ENCODE measurements around the gene FAM131A.

Gene FAM131A

GRCh38 chr3:184354121-184354728 is 16.8 kb downstream of the FAM131A start:
- ChIA-PET POLR2A (no interaction called here), CTCF (interaction anchor here (0.9 to 3.9 kb wide), 22 partner anchors 8 to 198 kb away, joined by 3 to 29 read pairs (median 4); partner anchors contain the start of gene FAM131A)
- no peaks in the 10 kb centered on the region for H3K9me3 ChIP-seq (ENCODE audit: control extremely low read depth in 1 of 5, control insufficient read depth in 4 of 5, insufficient read depth in 2 of 5, low read depth in 1 of 5, low read length in 4 of 5)
- no peaks in the 10 kb centered on the region for H3K27me3 ChIP-seq (replicated peaks in 2 of 5; ENCODE audit: control insufficient read depth in 4 of 5, insufficient read depth in 5 of 5, low read length in 4 of 5)
- peak in 2 of 3 donors; percentile 56 to 64 for DNase-seq
- no peaks in the 10 kb centered on the region for H3K4me1 ChIP-seq (ENCODE audit: control extremely low read depth in 1 of 4, control insufficient read depth in 4 of 4, insufficient read depth in 4 of 4, low read length in 3 of 4)
- peaks cover 0 to 12% (median 2%) of the 10 kb centered on the region in 4 experiments for H3K36me3 ChIP-seq (ENCODE audit: control insufficient read depth in 4 of 4, insufficient read depth in 4 of 4, low read length in 3 of 4)
- WGBS (ENCODE audit: insufficient coverage) = 71% methylated on average over 11 of the region's 18 CpGs
- H3K27ac ChIP-seq (ENCODE audit: insufficient read depth in 1 of 2, low read depth in 1 of 2, low read length in 2 of 2, poor library complexity in 1 of 2, severe bottlenecking in 2 of 2) = no peak overlapping the region
- no peak overlapping the region for H3K4me3 ChIP-seq (ENCODE audit: control insufficient read depth in 1 of 7, extremely low read depth in 1 of 7, insufficient read depth in 4 of 7, low read depth in 2 of 7, low read length in 6 of 7)

DNA sequence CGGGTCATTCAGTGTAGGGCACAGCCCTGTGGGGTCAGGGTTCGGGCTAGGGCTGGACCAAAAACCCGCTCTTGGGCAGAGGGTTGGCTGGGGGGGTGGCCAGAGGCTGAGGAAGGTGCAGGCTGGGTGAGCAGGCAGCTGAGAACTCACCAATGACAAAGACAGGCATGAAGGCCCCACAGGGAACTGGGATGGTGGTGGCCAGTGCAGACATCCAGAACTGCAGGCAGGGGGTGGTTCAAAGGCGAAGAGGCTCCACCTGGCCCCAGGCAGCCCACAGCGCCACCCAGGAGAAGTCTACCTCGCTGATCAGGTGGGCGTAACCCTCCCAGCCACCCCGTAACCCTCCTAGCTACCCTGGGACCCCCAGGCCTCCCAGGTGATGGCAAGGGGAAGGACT is 17.4 kb downstream of the FAM131A start:
- POLR2A ChIA-PET = no interaction called here
- WGBS (ENCODE audit: insufficient coverage) = 81% methylated on average over 8 of the region's 8 CpGs

GRCh38 chr3:184355261-184356040 is 18.1 kb downstream of the FAM131A start:
- peaks cover 0 to 3% (median 0%) of the 10 kb centered on the region in 5 experiments for H3K27me3 ChIP-seq (replicated peaks in 2 of 5; ENCODE audit: control insufficient read depth in 4 of 5, insufficient read depth in 5 of 5, low read length in 4 of 5)
- POLR2A ChIA-PET = no interaction called here
- DNase-seq = no peak
- H3K4me3 ChIP-seq (ENCODE audit: control insufficient read depth in 1 of 7, extremely low read depth in 1 of 7, insufficient read depth in 4 of 7, low read depth in 2 of 7, low read length in 6 of 7) = no peak overlapping the region
- peaks cover 0 to 12% (median 2%) of the 10 kb centered on the region in 4 experiments for H3K36me3 ChIP-seq (ENCODE audit: control insufficient read depth in 4 of 4, insufficient read depth in 4 of 4, low read length in 3 of 4)
- H3K9me3 ChIP-seq (ENCODE audit: control extremely low read depth in 1 of 5, control insufficient read depth in 4 of 5, insufficient read depth in 2 of 5, low read depth in 1 of 5, low read length in 4 of 5) = no peaks in the 10 kb centered on the region
- 96% methylated on average over 17 of the region's 18 CpGs for WGBS (ENCODE audit: insufficient coverage)
- H3K27ac ChIP-seq (ENCODE audit: insufficient read depth in 1 of 2, low read depth in 1 of 2, low read length in 2 of 2, poor library complexity in 1 of 2, severe bottlenecking in 2 of 2) = no peak overlapping the region
- H3K4me1 ChIP-seq (ENCODE audit: control extremely low read depth in 1 of 4, control insufficient read depth in 4 of 4, insufficient read depth in 4 of 4, low read length in 3 of 4) = no peaks in the 10 kb centered on the region
- CTCF ChIA-PET = interaction anchor here (0.7 to 3.9 kb wide), 15 partner anchors 8 to 196 kb away, joined by 3 to 29 read pairs (median 3); partner anchors contain the start of gene FAM131A

More for the DNA sequence above, 17.4 kb downstream of the FAM131A start:
- CTCF ChIA-PET = interaction anchor here (0.7 to 3.9 kb wide), 14 partner anchors 8 to 197 kb away, joined by 3 to 29 read pairs (median 4); partner anchors contain the start of gene FAM131A
- Histone ChIP-seq H3K36me3 (ENCODE audit: control insufficient read depth in 4 of 4, insufficient read depth in 4 of 4, low read length in 3 of 4) (peaks cover 0 to 12% (median 2%) of the 10 kb centered on the region in 4 experiments), H3K4me1 (ENCODE audit: control extremely low read depth in 1 of 4, control insufficient read depth in 4 of 4, insufficient read depth in 4 of 4, low read length in 3 of 4) (no peaks in the 10 kb centered on the region), H3K9me3 (ENCODE audit: control extremely low read depth in 1 of 5, control insufficient read depth in 4 of 5, insufficient read depth in 2 of 5, low read depth in 1 of 5, low read length in 4 of 5) (no peaks in the 10 kb centered on the region), H3K27me3 (replicated peaks in 2 of 5; ENCODE audit: control insufficient read depth in 4 of 5, insufficient read depth in 5 of 5, low read length in 4 of 5) (no peaks in the 10 kb centered on the region), H3K4me3 (ENCODE audit: control insufficient read depth in 1 of 7, extremely low read depth in 1 of 7, insufficient read depth in 4 of 7, low read depth in 2 of 7, low read length in 6 of 7) (no peak overlapping the region), H3K27ac (ENCODE audit: insufficient read depth in 1 of 2, low read depth in 1 of 2, low read length in 2 of 2, poor library complexity in 1 of 2, severe bottlenecking in 2 of 2) (no peak overlapping the region)
- DNase-seq = no peak

DNA sequence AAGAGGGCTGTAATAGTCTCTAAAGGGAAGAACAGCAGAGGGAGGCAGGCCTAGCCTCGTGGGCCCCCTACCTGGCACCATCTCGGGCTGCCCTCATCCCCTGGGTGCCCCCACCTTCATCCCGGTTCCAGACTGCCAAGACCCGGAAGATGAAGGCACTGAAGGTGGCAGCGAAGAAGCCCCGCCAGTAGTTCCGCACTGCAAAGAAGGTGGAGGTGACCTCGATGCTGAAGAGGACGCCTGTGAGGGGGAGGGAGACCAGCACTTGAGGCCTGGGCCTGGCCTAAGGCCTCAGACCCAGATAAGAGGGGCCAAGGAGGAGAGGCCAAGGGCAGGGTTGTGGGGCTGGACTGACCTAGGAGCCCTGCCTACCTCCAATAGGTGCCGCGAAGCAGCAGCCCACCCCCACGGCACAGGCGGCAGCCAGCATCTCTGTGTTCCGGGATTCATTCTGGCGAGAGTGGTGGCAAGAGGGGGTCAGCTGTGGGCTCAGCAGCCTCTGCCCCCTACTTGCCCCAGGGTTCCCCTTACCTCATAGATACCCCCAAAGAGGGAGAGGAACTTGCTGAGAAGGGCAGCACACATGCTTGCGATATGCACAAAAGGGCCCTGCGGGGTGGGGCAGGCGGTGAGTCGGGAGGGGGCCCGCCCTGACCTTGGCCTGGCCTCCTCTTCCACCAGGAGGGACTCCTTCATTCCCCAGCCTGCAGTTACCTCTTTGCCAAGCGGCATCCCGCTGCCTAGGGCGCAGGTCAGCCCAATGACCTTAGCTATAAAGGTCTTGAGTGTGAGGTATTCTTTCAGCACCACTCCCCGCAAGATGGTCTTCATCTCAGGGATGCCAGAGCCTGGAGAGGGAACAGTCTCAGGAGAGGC is 20.1 kb downstream of the FAM131A start:
- CTCF ChIA-PET = interaction anchor here (1.3 to 2.1 kb wide), 2 partner anchors 15 to 51 kb away, joined by 3 to 11 read pairs; no protein-coding TSS in a partner anchor
- H3K4me3 ChIP-seq (ENCODE audit: control insufficient read depth in 1 of 7, extremely low read depth in 1 of 7, insufficient read depth in 4 of 7, low read depth in 2 of 7, low read length in 6 of 7) = no peak overlapping the region

DNA sequence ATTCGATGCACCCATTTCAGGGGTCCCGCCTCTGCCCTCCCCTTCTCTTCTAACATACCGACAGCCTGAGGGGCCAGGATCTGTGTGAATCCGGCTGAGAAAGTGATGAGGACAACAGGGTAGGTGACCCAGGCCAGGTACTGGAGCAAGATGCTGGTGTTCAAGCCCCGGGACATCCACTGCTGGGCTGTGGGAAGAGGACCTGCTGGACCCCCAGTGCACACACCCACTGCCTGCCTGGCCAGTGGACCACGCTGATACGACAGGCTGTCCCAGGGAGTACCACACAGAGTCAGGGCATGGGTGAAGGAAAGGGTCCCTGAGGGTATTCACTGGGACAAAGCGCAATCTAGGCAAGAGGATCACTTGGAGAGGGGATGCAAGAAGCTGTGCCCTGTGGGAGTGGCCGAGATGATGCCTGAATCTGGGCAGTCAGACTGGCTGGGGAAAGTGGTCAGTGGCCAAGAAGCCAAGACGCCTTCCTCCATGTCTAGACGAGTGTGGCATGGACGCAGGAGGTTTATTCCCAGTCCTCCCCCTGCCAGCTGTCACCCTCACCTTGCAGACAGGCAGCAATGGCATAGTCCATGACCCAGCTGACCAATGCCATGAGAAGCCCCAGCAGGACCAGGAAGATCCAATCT is 20.8 kb downstream of the FAM131A start:
- no peak overlapping the region for H3K27ac ChIP-seq (ENCODE audit: insufficient read depth in 1 of 2, low read depth in 1 of 2, low read length in 2 of 2, poor library complexity in 1 of 2, severe bottlenecking in 2 of 2)
- H3K4me1 ChIP-seq (ENCODE audit: control extremely low read depth in 1 of 4, control insufficient read depth in 4 of 4, insufficient read depth in 4 of 4, low read length in 3 of 4) = peaks cover 0 to 22% (median 18%) of the 10 kb centered on the region in 4 experiments
- H3K4me3 ChIP-seq (ENCODE audit: control insufficient read depth in 1 of 7, extremely low read depth in 1 of 7, insufficient read depth in 4 of 7, low read depth in 2 of 7, low read length in 6 of 7) = no peak overlapping the region
- H3K36me3 ChIP-seq (ENCODE audit: control insufficient read depth in 4 of 4, insufficient read depth in 4 of 4, low read length in 3 of 4) = peaks cover 0 to 2% (median 0%) of the 10 kb centered on the region in 4 experiments
- POLR2A ChIA-PET = no interaction called here
- WGBS (ENCODE audit: insufficient coverage) = 94% methylated on average over 9 of the region's 12 CpGs
- DNase-seq = no peak
- H3K27me3 ChIP-seq (replicated peaks in 2 of 5; ENCODE audit: control insufficient read depth in 4 of 5, insufficient read depth in 5 of 5, low read length in 4 of 5) = peaks cover 0 to 3% (median 0%) of the 10 kb centered on the region in 5 experiments
- H3K9me3 ChIP-seq (ENCODE audit: control extremely low read depth in 1 of 5, control insufficient read depth in 4 of 5, insufficient read depth in 2 of 5, low read depth in 1 of 5, low read length in 4 of 5) = no peaks in the 10 kb centered on the region
- CTCF ChIA-PET = interaction anchor here (2.1 to 3.1 kb wide), 2 partner anchors 10 to 14 kb away, joined by 11 to 13 read pairs; no protein-coding TSS in a partner anchor

More for the DNA sequence above, 20.1 kb downstream of the FAM131A start:
- Histone ChIP-seq H3K27ac (ENCODE audit: insufficient read depth in 1 of 2, low read depth in 1 of 2, low read length in 2 of 2, poor library complexity in 1 of 2, severe bottlenecking in 2 of 2) (no peak overlapping the region), H3K4me1 (ENCODE audit: control extremely low read depth in 1 of 4, control insufficient read depth in 4 of 4, insufficient read depth in 4 of 4, low read length in 3 of 4) (peaks cover 0 to 16% (median 12%) of the 10 kb centered on the region in 4 experiments), H3K27me3 (replicated peaks in 2 of 5; ENCODE audit: control insufficient read depth in 4 of 5, insufficient read depth in 5 of 5, low read length in 4 of 5) (peaks cover 0 to 3% (median 0%) of the 10 kb centered on the region in 5 experiments), H3K9me3 (ENCODE audit: control extremely low read depth in 1 of 5, control insufficient read depth in 4 of 5, insufficient read depth in 2 of 5, low read depth in 1 of 5, low read length in 4 of 5) (no peaks in the 10 kb centered on the region), H3K36me3 (ENCODE audit: control insufficient read depth in 4 of 4, insufficient read depth in 4 of 4, low read length in 3 of 4) (peaks cover 0 to 2% (median under 1%) of the 10 kb centered on the region in 4 experiments)
- no peak for DNase-seq
- WGBS (ENCODE audit: insufficient coverage) = 97% methylated on average over 19 of the region's 24 CpGs
- POLR2A ChIA-PET = no interaction called here

GRCh38 chr3:184358921-184359350 is 21.5 kb downstream of the FAM131A start:
- Histone ChIP-seq H3K4me1 (ENCODE audit: control extremely low read depth in 1 of 4, control insufficient read depth in 4 of 4, insufficient read depth in 4 of 4, low read length in 3 of 4) (peaks cover 0 to 29% (median 24%) of the 10 kb centered on the region in 4 experiments), H3K36me3 (ENCODE audit: control insufficient read depth in 4 of 4, insufficient read depth in 4 of 4, low read length in 3 of 4) (peaks cover 0 to 2% (median 0%) of the 10 kb centered on the region in 4 experiments), H3K9me3 (ENCODE audit: control extremely low read depth in 1 of 5, control insufficient read depth in 4 of 5, insufficient read depth in 2 of 5, low read depth in 1 of 5, low read length in 4 of 5) (no peaks in the 10 kb centered on the region), H3K27ac (ENCODE audit: insufficient read depth in 1 of 2, low read depth in 1 of 2, low read length in 2 of 2, poor library complexity in 1 of 2, severe bottlenecking in 2 of 2) (no peak overlapping the region), H3K4me3 (ENCODE audit: control insufficient read depth in 1 of 7, extremely low read depth in 1 of 7, insufficient read depth in 4 of 7, low read depth in 2 of 7, low read length in 6 of 7) (no peak overlapping the region), H3K27me3 (replicated peaks in 2 of 5; ENCODE audit: control insufficient read depth in 4 of 5, insufficient read depth in 5 of 5, low read length in 4 of 5) (peaks cover 0 to 3% (median 0%) of the 10 kb centered on the region in 5 experiments)
- 98% methylated on average over 13 of the region's 14 CpGs for WGBS (ENCODE audit: insufficient coverage)
- CTCF ChIA-PET = interaction anchor here (1.2 to 3.3 kb wide), 5 partner anchors 8 to 183 kb away, joined by 3 to 13 read pairs (median 11); no protein-coding TSS in a partner anchor
- POLR2A ChIA-PET = no interaction called here
- DNase-seq = no peak

Measured in common myeloid progenitor, CD34-positive (primary cell).